ENCODE data around the gene LAMTOR1.

Gene LAMTOR1

DNA sequence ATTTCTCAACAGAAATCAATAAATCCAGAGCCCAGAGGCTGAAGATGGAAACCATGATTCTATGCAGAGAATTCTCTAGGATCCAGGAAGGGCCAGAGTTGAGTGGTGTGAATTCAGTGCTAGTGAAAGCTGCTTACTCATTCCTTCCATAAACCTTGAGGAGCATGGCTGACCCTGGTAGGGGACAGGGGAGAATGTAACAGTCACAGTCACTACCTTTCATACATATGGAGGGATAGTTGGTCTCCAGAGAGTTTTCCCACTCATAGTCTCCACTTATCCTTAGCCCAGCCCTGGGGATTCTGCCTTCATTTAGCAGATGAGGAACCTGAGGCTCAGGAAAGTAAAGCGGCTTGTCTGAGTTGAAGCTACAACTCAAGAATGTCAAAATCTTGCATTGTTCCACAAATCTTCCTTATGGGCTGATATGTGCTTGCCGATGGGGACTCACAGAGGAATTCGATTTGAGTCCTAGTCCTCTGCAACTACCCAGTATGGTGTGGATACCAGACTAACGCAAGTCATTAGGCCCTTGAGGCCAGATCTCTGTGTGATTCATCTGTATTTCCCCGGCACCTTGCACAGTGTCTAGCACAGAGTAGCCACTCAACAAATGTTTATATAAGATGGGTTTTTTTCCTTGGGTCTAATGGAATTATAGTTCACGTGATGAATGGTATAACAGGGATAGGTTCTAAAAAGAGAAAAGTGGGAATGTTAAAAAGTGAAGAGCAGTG is 13.1 kb upstream of the LAMTOR1 start:
- no peak for DNase-seq

DNA sequence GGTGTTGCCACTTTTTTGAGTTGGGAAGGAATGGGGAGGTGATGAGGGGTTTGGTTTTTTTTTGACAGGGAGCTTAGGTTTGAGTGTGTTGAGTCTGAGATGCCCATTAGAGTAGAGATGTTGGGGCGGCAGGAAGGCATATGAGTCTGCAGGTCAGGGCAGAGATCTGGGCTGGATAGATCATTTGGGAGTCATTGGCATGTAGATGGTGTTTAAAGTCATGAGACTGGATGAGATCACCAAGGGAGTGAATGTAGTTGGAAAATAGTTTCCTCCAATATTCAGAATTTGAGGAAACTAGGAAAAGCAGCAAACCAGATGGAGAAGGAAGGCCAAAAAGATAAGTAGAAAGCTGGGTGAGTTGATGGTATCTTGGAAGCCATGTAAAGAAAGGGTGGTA is 11.5 kb upstream of the LAMTOR1 start:
- DNase-seq: no peak

DNA sequence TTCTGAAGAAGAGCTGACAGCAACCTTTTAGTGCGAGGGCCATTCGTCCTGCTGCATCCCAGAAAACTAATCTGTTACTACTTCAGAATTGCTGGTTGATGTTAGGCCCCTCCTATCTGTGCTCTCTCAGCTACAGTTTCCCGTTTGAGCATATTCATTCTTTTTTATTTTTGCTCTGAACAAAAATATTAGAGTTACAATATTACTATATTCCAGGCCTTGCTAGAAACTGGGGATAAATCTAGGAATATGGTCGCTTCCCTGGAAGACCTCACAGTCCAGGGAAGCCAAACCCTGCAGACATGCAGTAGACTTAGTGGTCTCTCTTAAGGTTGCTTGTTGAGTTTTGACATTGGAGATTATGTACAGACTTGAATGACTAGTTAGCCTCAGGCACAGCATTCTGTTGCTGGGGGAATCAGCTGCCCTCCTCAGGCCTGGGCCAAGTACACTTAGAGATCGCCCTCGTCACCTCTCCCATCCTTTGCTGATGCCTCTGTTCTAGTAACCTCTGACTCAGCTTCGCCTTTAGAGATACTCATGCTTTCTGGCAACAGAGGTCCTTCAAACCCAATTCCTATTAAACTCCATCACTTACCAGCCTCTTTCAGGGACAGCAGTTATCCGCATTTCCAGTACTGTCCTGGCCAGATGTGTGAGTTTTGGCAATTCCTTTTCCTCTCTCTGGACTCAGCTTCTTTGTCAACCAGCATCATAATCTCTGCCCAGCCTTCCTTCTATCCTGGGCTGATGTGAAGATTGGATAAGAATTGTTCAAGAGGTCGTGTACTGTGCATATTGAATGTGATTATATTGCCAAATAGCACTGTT is 10.1 kb upstream of the LAMTOR1 start:
- DNase-seq: peak; percentile 13

DNA sequence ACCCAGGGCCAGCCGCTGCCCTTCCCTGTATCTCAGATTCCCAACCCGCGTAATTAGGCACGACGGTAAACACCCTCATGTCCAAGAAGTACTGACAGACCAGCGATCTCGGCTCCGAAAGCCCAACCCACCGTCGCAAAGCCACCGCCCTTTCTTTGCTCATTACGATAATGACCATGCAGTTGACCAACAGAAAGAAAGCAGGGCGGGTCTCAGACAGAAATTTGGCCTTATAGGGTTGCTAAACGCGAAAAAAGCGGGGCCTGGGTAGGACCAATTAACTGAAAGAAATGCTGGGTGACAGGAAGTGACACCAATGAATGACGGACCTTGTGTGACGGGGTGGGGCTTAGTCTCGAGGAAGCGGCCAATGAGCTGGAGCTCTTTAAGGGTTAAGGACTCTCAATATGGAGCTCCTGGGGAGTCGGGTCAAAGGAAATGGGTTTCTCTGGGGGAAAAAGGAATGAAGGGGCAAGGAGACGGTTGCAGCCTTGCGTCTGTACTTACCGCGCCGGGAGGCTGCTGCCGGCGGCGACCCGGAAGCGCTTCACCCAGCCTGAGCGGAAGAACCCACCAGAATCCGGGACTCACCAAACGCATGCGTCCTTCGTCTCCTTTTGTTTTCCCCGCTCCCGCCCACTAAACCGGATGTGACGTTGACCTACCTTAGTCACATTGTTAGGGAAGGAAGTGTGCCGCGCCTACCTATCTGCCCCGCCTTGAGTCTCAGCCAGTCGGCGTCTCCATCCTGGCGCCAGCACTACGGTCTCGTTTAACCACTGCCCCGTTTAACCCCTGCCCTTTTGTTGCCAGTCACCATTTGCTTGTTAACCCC is 9.3 kb upstream of the LAMTOR1 start, which contains the start of gene ANAPC15:
TSS of gene ANAPC15 (minus strand) at position 553 of the 835 bp plus-strand sequence. CDS start 1,419 bp downstream, outside the sequence.
- DNase-seq: peak; percentile 100

DNA sequence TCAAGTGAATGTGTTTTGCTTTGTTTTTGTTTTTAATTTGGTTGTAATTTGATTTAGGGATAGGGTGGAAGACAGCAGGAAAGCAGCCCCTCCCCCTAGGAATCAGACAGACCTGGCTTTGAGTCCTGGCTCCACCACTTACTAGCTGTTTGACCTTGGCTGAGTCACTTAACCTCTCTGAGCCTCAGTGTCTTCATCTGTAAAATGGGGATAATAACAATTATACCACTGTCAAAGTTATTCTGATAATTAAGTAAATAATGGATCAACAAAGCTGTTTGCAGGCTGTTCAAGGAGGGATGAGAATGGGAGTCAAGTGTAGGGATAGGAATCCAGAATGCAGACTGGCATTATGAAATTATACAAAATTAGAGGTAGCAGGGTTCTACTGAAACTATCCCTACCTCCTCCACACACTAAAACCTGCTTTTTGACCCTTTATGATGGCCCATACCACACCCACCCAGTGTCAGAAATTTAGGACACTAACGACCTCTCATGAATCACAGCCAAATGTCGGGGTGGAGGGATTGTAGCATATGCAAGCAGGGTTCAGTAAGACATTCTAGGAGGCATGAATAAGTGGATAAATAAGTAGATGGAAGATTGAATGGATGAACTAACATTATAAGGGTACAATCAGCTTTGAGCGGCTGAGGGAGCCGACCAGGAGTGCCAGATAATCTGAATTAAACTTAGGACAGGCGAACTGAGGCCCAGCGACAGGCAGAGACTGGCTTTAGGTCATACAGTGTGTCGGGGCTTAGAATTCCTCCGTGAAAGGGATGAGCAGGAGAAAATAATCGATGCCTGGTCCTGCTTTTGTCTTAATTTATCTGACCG is 8.4 kb upstream of the LAMTOR1 start:
- DNase-seq: no peak

DNA sequence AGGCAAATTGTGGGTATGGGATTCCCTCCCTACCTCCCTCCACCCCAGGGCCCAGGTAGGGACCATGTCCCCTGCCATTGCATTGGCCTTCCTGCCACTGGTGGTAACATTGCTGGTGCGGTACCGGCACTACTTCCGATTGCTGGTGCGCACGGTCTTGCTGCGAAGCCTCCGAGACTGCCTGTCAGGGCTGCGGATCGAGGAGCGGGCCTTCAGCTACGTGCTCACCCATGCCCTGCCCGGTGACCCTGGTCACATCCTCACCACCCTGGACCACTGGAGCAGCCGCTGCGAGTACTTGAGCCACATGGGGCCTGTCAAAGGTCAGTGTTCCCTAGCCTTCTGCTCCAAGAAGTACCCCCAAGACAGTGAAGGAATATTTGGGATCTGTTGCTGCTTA is 2.8 kb upstream of the LAMTOR1 start, which contains the start of gene TOMT:
TSS of gene TOMT (plus strand) at position 37 of the 400 bp plus-strand sequence. CDS start at position 65, 28 bp downstream.
- no peak for DNase-seq

DNA sequence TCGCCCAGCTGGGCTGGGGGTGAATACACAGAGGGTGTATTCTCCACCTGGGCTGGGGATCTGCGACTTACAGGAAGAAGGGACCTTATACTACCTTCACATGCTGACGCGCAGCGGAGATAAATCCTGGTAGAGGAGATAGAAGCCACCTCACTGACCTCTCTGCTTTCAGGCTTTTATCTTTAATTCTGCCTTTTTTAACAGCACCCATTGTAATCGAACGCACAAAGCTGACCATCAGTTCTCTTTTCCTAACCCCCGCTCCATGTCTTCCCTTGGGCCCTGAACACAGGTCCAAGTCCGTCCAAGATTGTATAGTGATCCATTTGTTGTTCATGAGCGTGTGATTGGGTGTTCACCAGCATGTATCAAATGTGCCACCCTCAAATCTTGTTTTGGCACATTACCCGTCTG is 664 bp upstream of the LAMTOR1 start:
- no peak for DNase-seq

DNA sequence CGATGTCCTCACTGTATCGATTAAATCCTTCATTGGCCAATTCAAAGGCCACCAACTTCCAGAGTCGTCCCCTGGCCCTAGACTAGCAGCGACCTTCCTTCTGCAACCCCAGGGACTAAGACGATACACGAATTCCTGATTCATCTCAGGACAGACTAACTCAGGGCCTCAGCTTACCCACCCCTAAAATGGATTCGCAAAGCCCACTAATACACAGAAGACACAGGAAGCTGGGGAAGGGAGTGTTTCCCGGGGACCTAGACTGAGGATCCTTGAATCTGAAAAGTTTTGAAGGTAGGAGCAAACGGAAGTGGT is 509 bp downstream of the LAMTOR1 start:
- no peak for DNase-seq

DNA sequence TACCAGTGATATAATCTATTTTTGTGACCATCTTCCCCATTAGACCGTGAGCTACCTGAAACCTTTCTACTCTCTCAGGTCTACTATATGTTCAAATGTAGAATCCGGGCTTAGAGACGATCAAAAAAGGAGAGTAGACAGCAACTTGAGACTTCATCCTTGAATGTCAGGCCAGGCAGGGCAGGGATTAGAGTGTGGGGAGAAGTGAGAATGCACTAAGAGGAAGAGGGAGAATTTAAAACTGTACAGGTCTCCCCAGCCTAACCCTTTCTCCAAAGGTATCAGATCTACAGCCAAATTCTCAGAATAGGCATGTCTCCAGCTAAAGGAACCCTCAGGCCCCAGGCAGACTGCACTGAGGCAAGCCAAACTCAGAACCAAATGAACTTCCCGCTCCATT is 935 bp downstream of the LAMTOR1 start:
- DNase-seq: no peak

DNA sequence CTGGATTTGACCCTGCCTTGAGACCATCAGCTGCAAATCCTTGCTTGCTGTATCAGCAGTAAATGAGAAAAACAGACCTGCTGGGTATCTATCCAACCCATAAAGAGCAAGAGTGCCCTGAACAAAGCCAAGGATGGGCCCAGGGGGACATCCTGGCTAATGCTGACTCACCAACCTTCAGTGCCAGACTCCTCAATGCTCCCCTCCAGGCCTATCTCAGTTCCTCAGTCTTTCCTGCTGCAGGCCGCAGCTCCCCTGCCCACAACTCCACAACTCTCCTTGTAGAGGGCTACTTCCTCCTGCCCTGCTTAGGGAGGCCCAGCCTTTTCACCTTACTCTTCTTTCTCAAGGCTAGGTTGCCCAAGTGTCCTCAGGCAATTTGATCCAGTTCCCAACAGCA is 2.6 kb downstream of the LAMTOR1 start:
- DNase-seq: no peak

DNA sequence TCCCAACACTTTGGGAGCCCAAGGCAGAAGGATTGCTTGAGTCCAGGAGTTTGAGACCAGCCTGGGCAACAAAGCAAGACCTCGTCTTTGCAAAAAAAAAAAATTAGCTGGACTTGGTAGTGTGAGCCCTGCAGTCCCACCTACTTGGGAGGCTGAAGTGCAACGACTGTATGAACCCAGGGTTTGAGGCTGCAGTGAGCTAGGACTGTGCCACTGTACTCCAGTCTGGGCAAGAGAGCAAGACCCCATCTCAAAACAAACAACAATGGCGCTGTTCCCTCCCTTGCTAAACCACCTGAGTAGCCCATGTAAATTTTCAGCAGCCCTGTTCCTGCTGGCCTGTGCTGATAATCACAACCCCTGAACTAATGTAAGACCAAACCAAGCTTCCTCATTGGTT is 3.1 kb downstream of the LAMTOR1 start:
- DNase-seq: no peak

DNA sequence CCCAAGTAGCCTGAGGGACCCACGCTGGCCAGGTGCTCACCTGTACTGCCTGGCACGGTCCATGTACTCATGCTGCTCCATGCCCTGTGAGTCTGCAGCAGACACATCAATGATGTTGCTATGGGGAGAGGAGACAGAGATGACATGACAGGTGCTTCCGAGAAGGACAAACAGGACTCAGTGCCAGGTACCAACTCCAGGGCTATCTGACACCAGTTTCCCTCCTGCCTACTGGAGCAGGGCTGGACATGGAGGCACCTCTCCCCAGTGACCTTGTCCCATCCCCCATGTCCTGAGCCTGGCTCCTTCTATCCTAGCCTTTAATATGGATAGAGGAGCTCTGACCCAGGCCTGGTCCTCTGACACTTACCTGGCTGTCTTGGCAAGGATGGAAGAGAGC is 4.4 kb downstream of the LAMTOR1 start:
- DNase-seq: no peak

DNA sequence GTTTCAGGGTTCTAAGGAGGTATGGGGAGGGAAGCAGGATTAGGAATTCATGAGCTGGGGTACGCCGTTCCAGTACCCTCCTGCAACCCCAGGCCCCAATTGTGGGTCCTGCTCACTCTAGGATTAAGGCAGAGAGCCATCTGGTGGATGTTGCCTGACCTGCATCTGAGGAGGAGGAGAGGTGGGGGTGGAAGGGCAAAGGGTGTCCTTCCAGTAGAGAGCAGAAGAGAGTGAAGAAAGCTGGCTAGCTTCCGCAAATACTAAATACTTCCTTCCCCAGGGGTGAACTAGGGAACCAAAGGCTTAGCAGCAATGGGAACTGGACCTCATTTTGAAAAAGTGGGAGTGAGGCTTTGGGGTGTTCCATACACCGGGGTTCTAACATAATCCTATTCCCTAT is 11.8 kb downstream of the LAMTOR1 start:
- peak; percentile 39 for DNase-seq

DNA sequence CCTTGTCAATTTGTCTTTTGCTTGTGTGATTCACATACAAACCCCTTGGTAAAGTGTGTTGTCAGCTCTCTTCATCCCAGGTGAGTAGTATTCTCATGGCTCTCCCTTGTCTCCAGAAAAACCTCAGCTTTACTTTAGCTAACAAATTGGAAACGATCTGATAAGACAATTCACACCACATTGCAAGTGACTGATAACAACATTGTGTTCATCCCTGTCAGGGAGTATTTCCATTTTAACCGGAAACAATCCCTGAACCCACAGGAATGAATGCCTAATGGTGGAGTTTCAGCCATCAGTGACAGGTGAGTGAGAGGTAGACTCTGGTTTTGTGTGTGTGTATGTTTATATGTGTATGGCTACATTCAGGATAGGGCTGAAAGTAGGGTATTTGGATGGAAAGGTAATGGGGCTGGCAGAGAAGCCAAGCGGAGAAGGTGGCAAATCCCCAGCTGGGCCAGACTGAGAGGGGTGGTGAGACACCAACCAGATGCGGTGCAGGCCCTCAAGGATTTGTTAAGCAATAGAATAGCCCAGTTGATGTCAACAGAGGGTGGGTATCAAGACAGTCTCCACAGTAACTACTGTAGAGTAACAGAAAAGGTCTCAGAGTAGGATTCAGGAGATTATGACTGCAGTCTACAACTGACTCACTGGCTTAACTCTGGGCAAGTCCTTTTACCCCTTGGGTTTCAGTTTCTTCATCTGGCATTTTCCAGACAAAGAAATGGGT is 14.9 kb downstream of the LAMTOR1 start:
- no peak for DNase-seq

DNA sequence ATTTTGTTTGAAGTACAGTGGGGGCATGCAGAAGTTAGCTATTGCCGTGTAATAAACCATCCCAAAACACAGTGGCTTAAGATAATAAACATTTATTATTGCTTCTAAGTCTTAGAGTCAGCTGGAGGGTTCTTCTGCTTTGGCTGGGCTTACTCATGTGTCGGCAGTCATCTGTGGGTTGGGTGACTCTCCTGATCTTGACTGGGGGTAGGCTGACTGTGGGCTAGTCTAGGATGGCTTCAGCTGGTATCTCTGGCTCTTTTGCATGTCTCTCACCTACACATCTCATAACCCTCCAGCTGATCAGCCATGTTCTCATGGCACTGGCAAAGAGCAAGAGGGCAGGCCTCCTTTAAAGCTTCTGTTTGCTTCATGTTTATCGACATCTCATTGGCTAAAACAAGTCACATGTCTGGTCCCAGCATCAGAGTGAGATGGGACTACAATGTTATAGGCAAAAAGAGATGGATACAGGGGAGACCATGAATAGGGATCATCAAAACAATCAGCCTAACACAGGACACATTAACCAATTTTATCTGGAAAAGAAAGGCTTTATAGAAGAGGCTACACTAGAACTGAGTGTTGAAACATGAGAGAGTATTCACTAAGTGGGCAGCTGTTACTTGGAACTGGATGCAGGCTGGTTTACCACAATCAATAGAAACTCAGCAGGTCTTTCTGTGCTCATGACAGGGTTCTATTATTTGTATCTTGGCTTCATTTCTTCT is 17.3 kb downstream of the LAMTOR1 start:
- no peak for DNase-seq

DNA sequence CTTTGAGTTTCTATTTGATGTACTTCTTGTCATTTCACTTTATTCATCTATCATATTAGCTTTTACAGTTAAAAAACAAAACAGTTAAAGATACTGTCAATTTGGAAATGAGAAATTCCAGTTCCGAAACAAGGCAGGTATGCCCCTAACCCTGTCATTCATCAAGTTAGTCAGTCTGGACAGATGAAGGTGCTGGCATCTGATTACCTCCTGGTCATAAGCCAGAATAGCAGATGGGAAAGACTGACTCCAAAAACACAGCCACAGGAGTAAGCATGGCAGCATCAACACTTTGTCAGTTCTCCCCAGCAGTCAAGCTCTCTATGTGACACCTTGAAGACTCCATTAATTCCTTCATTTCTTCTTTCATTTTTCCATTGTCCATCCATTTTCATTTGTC is 18.1 kb downstream of the LAMTOR1 start:
- no peak for DNase-seq

DNA sequence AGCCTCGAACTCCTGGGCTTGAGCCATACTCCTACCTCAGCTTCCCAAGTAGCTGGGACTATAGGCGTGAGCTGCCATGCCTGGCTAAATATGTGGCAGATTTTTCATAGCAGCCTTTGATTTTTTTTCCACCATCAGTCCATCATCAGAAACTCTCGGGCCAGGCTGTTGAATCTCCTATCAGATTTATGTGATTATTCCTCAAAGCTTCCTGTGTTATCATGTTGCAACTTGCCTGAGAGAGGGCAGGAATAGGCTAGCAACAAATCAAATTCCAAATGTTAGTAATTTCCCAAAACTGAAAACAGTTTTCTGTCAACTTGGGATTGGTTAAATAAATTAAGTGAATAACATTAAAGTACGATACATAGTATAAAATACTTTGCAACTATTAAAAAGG is 19.0 kb downstream of the LAMTOR1 start:
- DNase-seq: no peak

DNA sequence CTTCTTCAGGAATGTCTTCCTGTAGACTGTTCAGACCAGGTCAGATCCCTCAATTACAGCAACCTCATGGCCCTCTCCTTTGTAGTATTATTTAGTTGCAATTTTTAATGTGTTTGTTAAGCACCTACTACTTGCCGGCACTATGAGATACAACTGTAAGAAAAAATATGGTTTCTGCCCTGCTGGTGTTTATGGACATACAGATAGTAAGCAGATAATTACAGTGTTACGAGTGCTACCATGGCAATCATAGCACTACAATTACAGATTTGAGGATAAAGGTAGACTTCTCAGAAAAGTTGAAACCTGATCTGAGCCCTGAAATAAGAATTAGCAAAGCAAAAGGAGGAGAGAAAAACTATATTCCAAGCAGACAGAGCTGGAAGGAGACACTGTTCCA is 19.7 kb downstream of the LAMTOR1 start:
- no peak for DNase-seq

DNA sequence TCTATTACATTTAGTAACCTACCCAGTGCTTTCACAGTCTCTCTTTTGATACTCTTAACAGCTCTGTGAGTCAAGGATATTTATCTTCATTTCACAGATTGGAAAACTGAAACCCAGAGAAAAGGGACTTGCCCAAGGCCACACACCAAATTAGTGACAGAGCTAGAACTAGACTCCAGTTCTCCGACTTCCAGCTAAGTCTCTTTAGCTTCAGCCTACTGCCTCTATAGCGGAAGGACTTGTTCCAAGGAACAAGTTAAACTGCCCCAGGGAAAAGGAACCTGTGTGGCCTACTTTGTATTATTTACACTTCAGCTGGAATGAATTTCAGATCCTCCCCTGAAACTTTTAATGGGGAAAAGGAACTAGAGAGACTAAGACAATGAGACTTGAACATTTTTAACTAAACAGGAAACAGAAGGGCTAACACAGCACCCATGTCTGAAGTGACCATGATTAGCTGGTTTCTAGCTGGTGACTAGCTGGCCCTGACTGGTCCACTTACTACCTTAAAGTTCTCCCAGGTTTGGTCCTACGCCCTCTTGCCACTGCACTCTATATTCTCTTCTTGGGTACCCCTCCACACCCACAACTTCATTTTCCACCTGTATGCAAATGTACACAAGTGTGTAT is 21.2 kb downstream of the LAMTOR1 start:
- no peak for DNase-seq

DNA sequence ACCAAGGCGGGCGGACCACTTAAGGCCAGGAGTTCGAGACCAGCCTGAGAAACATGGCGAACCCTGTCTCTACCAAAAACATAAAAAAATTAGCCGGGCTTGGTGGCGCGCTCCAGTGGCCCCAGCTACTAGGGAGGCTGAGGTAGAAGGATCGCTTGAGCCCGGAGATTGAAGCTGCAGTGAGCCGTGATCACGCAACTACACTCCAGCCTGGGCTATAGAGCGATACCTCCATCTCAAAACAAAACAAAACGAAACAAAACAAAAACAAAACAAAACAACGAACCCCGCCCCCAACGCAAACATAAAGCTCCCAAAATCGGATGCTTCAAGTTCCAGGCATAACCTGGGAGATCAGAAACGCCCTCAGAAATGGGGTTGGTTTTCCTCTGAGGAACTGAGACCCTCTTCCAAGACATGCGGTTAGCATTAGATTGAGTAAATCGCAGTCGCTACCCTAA is 21.9 kb downstream of the LAMTOR1 start:
- DNase-seq: no peak

All from NCI-H1105 treated with DMSO at 0.1 percent for 48 hours (cell line).